HL-60 (cell line): ENCODE data around the gene TMPRSS12.
"Not testable (repeated sequence)": the region's sequence is repeated elsewhere in the genome, so short reads cannot be mapped to it uniquely, and the experiment has no call there.

Experiments
- DNase-seq, 2 experiments: peaks; one replicate each; pipeline ENCODE4 v3.0.0-alpha.2; 2010 to 2020; ENCODE audit warnings: low read depth in 1 of 2, low spot score in 1 of 2
- H3K27ac ChIP-seq: fragments of 250-450 bp; sonication (Bioruptor Pico); replicated peaks from 2 replicates; pipeline ENCODE4 v1.5.1; 2020; ENCODE audit warnings: mild to moderate bottlenecking, moderate library complexity
- H3K27me3 ChIP-seq: fragments of 250-450 bp; sonication (Bioruptor Pico); 2 replicates; pipeline ENCODE4 v1.5.1; 2021; ENCODE audit warnings: mild to moderate bottlenecking, moderate library complexity; ENCODE audit not compliant: insufficient read depth, poor library complexity, severe bottlenecking
- H3K4me3 ChIP-seq: replicated peaks from 2 replicates; pipeline ENCODE4 v1.5.1; 2011; ENCODE audit warnings: mild to moderate bottlenecking, control low read depth, low read length; ENCODE audit not compliant: insufficient read depth
- GABPA ChIP-seq: IDR thresholded peaks from 2 replicates; pipeline ENCODE4 v1.6.1; 2012; ENCODE audit warnings: low read depth
- POLR2AphosphoS5 ChIP-seq: IDR thresholded peaks from 2 replicates; pipeline ENCODE4 v1.6.1; 2012; ENCODE audit warnings: low read depth
- SPI1 ChIP-seq: IDR thresholded peaks from 2 replicates; pipeline ENCODE4 v1.6.1; 2012; ENCODE audit warnings: low read depth, mild to moderate bottlenecking, borderline replicate concordance
- TF ChIP-seq, protein P1 (sequence below): IDR thresholded peaks from 2 replicates; pipeline ENCODE4 v1.6.1; 2012; ENCODE audit warnings: low read depth; ENCODE audit not compliant: insufficient replicate concordance
- TF ChIP-seq, protein P2 (sequence below): IDR thresholded peaks from one replicate; pipeline ENCODE4 v1.5.1; 2011; ENCODE audit warnings: low read length, control low read depth, inconsistent platforms; ENCODE audit not compliant: insufficient read depth

TMPRSS12 gene

DNA sequence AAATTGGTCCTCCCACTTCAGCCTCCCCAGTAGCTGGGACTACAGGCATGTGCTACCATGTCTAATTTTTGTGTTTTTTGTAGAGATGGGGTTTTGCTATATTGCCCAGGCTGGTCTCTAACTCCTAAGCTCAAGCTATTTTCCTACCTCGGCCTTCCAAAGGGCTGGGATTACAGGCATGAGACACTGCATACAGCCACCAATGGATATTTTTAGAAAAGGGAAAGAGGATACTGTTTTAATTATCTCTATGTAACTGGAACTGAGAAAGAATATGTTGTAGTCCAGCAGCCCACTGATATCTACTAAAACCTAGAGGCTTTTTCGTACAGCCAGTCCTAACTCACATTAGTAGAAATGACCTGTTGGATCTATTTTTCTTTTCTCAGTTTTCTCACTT is 6.2 kb downstream of the TMPRSS12 start:
- H3K4me3 ChIP-seq, result no peak overlapping the region
- no peaks in the 10 kb centered on the region for H3K27me3 ChIP-seq
- no peak overlapping the region for H3K27ac ChIP-seq
- TF ChIP-seq, protein P1, sequence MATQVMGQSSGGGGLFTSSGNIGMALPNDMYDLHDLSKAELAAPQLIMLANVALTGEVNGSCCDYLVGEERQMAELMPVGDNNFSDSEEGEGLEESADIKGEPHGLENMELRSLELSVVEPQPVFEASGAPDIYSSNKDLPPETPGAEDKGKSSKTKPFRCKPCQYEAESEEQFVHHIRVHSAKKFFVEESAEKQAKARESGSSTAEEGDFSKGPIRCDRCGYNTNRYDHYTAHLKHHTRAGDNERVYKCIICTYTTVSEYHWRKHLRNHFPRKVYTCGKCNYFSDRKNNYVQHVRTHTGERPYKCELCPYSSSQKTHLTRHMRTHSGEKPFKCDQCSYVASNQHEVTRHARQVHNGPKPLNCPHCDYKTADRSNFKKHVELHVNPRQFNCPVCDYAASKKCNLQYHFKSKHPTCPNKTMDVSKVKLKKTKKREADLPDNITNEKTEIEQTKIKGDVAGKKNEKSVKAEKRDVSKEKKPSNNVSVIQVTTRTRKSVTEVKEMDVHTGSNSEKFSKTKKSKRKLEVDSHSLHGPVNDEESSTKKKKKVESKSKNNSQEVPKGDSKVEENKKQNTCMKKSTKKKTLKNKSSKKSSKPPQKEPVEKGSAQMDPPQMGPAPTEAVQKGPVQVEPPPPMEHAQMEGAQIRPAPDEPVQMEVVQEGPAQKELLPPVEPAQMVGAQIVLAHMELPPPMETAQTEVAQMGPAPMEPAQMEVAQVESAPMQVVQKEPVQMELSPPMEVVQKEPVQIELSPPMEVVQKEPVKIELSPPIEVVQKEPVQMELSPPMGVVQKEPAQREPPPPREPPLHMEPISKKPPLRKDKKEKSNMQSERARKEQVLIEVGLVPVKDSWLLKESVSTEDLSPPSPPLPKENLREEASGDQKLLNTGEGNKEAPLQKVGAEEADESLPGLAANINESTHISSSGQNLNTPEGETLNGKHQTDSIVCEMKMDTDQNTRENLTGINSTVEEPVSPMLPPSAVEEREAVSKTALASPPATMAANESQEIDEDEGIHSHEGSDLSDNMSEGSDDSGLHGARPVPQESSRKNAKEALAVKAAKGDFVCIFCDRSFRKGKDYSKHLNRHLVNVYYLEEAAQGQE, result no peak
- TF ChIP-seq POLR2AphosphoS5 (no peak), SPI1 (no peak), GABPA (no peak)
- TF ChIP-seq, protein P2, sequence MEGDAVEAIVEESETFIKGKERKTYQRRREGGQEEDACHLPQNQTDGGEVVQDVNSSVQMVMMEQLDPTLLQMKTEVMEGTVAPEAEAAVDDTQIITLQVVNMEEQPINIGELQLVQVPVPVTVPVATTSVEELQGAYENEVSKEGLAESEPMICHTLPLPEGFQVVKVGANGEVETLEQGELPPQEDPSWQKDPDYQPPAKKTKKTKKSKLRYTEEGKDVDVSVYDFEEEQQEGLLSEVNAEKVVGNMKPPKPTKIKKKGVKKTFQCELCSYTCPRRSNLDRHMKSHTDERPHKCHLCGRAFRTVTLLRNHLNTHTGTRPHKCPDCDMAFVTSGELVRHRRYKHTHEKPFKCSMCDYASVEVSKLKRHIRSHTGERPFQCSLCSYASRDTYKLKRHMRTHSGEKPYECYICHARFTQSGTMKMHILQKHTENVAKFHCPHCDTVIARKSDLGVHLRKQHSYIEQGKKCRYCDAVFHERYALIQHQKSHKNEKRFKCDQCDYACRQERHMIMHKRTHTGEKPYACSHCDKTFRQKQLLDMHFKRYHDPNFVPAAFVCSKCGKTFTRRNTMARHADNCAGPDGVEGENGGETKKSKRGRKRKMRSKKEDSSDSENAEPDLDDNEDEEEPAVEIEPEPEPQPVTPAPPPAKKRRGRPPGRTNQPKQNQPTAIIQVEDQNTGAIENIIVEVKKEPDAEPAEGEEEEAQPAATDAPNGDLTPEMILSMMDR, result no peak
- DNase-seq, result no peak

DNA sequence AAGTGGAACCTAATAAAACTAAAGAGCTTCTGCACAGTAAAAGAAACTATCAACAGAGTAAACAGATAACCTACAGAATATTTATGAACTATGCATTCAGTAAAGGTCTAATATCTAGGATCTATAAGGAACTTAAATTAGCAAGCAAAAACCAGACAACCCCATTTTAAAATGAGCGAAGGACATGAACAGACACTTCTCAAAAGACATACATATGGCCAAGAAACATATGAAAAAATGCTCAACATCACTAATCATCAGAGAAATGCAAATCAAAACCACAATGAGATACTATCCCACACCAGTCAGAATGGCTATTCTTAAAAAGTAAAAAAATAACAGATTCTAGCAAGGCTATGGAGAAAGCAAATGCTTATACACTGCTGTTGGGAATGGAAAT is 12.5 kb downstream of the TMPRSS12 start:
- not testable (repeated sequence) for H3K4me3 ChIP-seq, DNase-seq, H3K27ac ChIP-seq, H3K27me3 ChIP-seq

DNA sequence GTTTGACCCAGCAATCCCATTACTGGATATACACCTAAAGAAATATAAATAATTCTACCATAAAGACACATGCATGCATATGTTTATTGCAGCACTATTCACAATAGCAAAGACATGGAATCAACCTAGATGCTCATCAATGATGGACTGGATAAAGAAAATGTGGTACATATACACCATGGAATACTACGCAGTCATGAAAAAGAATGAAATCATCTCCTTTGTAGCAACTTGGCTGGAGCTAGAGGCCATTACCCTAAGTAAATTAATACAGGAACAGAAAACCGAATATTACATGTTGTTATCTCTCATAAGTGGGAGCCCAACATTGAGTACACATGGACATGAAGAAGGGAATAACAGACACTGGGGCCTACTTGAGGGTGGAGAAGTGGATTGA is 13.0 kb downstream of the TMPRSS12 start:
- not testable (repeated sequence) for H3K27ac ChIP-seq, DNase-seq, H3K4me3 ChIP-seq, H3K27me3 ChIP-seq

DNA sequence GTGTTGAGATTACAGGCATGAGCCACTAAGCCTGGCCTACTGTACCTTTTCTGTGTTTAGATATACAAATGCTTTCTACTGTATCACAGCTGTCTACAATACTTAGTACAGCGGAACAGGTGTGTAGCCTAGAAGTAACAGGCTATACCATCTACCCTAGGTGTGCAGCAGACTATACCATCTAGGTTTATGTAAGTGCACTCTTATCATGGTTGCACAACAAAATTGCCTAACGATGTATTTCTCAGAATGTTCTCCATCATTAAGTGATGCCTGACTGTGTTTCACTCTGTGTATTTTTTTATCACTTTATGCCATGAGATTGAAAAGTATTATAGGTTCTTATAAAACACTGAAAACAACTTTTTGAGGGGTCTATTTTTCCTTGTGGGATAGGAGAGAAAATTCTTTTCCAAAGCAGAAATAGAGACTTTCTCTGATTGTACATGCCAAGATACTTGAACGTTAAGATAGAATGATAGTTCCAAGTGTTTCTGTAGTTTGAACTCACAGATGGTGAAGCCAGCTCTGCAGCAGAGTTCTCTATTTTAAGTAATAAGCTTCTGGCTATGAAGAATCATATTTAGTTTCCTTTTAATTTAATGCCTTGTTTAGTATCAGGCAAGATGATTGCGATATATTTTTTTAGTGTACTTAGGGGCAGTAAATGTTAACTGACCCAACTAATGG is 17.0 kb downstream of the TMPRSS12 start:
- peak in 1 of 2 experiments; percentile 13 for DNase-seq
- no peak overlapping the region for H3K4me3 ChIP-seq

DNA sequence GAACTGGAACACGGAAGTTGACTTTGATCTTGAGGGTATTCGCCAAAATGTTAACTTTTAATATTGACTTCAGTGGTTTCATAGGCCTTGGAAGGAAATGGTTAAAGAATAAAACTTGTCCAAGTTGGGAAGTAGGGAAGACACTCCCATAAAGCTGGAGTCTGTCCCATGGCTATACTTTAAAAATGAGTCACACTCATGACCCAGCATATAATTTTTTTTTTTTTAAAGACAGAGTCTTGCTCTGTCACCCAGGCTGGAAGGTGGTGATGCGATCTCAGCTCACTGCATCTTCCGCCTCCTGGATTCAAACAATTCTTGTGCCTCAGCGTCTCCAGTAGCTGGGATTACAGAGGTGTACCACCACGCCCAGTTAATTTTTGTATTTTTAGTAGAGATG is 19.6 kb downstream of the TMPRSS12 start:
- Histone ChIP-seq H3K27ac (no peak overlapping the region), H3K27me3 (no peaks in the 10 kb centered on the region), H3K4me3 (no peak overlapping the region)
- TF ChIP-seq POLR2AphosphoS5, result no peak
- no peak for TF ChIP-seq GABPA
- TF ChIP-seq SPI1, result no peak
- TF ChIP-seq, protein P1, result no peak
- TF ChIP-seq, protein P2, result no peak
- DNase-seq, result no peak

More for the DNA sequence above, 17.0 kb downstream of the TMPRSS12 start:
- Histone ChIP-seq H3K27ac (no peak overlapping the region), H3K27me3 (no peaks in the 10 kb centered on the region)
- TF ChIP-seq, protein P2, result no peak
- TF ChIP-seq GABPA (no peak), POLR2AphosphoS5 (no peak)
